Activated CD4-positive, alpha-beta T cell treated with anti-CD3 and anti-CD28 coated beads, Interleukin-2, amount 10 ng/mL, durations not matched to agents 24 days and 14 days (primary cell): ENCODE measurements around the gene IRAK1. TPM values are rescaled to one million over a fixed set of nuclear protein-coding genes. Genes with fewer than 3 reads are reported as not detected.

Experiments
- DNase-seq: peaks from one replicate; pipeline ENCODE4 v3.0.0; 2022
- H3K27ac Mint-ChIP-seq: one replicate; pipeline ENCODE4 v1.8.0; 2022; ENCODE audit warnings: mild to moderate bottlenecking, mixed read lengths
- H3K27me3 Mint-ChIP-seq: one replicate; pipeline ENCODE4 v1.8.0; 2022; ENCODE audit warnings: mixed read lengths
- H3K36me3 Mint-ChIP-seq: one replicate; pipeline ENCODE4 v1.8.0; 2022; ENCODE audit warnings: low read depth, mild to moderate bottlenecking, mixed read lengths
- H3K4me1 Mint-ChIP-seq: one replicate; pipeline ENCODE4 v1.8.0; 2021; ENCODE audit warnings: mixed read lengths
- H3K4me3 Mint-ChIP-seq: one replicate; pipeline ENCODE4 v1.8.0; 2022; ENCODE audit warnings: mild to moderate bottlenecking, moderate library complexity, mixed read lengths
- H3K9me3 Mint-ChIP-seq: one replicate; pipeline ENCODE4 v1.8.0; 2021; ENCODE audit warnings: mixed read lengths
- intact Hi-C: fragments of 100-400 bp; cut with micrococcal nuclease; formaldehyde crosslinking; loops from one replicate; pipeline ENCODE4 v1.15.1; 2023
- total RNA-seq: library from RNA; stranded (reverse); gene quantifications from 2 replicates; pipeline ENCODE4 v1.2.3, GENCODE V29; 2022

IRAK1 gene
- total RNA-seq, 1 donor from 2014 or later, result 192 TPM

DNA sequence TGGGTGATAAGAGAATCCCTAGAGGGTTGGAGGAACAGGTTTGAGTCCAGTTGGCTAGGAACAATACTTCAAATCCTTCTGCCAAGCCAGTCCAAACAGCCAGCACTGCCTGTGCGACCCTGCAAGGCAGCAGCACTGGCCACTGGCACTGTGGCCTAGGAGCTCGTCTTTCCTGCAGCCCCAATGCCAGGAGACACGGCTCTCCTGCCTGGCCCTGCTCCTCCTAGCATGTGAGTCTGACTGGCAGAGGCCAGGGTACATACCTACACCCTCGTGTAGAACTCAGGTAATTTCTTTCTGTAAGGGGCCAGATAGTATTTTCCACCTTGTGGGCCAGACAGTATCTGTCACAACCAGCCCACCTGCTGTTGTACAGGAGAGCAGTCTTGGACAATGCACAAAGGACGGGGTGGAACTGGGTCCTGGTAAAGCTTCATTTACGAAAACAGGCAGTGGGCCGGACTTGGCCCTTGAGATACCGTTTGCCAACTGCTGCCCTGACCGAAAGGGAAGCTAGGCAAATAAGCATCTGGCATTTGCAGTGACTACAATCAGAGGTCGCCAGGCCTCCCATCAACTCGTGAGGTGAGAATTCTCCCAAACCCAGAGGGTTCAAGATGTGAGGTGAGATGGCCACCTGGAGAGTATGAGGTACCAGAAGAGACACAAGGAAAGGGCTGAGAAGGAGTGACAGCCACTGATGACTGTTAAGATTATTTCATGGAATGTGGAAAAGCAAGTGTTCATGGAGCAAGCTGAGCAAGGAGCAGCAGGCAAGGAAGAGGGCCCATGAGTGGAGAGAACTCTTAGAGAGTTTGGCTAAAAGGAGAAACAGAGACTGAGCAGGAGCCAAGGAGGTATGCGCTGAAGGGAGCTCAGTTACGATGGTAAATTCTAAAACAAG is 29.8 kb upstream of the IRAK1 start:
- Mint-ChIP-seq H3K27me3 (no peaks in the 10 kb centered on the region), H3K27ac (peak overlapping the region; percentile 73), H3K9me3 (no peaks in the 10 kb centered on the region), H3K4me3 (no peak overlapping the region), H3K36me3 (peaks cover 31% of the 10 kb centered on the region), H3K4me1 (peaks cover 16% of the 10 kb centered on the region)
- intact Hi-C loops, result loop anchor here (5.0 kb wide), 1 partner anchor 37 kb away; no protein-coding TSS in a partner anchor
- no peak for DNase-seq

DNA sequence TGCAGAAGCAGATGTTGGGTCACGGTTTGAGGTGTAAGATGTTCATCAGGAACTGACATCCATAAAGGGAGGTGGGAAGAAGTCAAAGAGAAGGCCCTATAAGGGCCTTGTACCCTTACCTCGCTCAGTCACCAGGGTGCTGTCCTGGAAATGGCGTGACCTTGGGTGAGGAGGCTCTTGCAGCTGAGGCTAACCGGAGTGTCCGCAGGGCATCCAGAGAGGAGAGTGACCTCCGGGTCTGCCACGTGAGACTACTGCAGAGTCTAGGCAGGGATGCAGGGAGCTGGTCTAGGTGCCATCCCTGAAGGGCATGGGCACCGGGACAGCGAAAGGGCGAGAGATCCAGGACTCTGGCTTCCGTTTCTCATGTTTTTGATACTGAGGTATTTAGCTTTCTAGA is 28.7 kb upstream of the IRAK1 start:
- Mint-ChIP-seq H3K4me1 (peaks cover 17% of the 10 kb centered on the region), H3K27ac (no peak overlapping the region), H3K27me3 (no peaks in the 10 kb centered on the region), H3K9me3 (no peaks in the 10 kb centered on the region), H3K4me3 (no peak overlapping the region), H3K36me3 (peaks cover 33% of the 10 kb centered on the region)
- intact Hi-C loops, result no loop called here
- DNase-seq, result no peak

DNA sequence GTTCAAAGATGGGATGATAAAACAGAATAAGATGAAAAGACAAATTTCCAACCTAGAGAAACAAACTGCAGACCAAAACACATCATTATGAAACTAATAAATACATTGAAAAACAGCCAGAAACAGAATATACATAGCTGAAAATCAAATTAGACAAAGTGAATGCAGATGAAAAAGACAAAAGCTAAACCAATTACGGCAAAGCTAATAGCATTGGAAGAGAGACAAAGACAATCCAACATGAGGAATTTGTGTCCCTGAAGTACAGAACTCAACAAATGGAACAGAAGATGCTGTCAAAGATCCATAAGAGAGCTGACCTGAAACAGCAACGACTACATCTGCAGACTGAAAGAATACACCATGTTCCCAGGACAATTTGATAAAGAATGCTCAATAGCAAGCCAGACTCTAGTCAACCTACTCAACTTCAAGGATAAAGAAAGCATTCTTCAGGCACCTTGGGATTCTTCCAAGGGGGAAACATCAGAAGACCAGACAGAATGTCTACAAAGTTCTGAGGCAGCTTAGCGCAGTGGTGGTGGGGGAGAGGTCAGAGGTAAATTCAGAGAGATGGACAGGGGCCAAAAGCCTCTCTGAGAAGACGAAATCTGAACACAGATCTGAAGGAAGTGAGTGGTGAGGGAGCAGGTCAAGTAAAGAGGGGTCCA is 27.4 kb upstream of the IRAK1 start:
- intact Hi-C loops, result no loop called here
- Mint-ChIP-seq H3K4me1 (peaks cover 16% of the 10 kb centered on the region), H3K27ac (peak overlapping the region; percentile 54), H3K27me3 (no peaks in the 10 kb centered on the region), H3K9me3 (no peaks in the 10 kb centered on the region), H3K4me3 (no peak overlapping the region), H3K36me3 (peaks cover 35% of the 10 kb centered on the region)
- DNase-seq, result no peak

DNA sequence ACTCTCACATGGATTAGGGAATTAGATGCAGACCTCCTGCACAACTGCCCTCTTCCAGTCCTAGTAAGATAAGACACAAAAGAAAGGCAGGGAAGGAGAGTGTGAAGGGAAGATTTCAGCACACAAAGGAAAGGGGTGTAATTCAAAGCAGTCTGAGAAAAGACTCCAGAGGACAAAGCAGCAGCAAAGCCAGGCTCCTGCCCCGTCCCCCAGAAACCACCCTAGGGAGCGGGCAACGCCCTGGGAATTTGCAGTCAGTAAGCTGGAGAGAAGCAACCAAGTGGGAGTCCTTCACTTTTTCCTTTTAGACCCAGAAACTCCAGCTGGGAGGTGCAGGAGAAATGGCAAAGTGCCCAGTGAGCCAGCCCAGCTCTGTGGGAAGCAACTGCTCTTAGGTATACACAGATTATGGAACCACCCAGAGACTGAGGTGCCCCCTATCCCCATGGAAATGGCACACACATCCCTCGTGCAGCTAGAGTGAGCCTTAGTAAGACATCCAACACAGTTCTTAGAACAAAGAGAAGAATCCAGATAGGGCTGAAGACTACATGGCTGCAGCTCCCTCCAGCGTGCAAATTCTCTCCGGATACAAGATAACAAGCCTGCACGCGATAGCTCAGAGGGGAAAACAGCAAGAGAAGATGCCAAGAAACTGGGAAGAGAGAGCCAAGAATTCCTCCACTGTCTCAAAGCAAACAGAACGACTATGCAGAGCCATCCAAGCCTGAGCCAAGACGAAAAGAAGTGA is 26.5 kb upstream of the IRAK1 start:
- H3K27ac Mint-ChIP-seq, result peak overlapping the region; percentile 45
- H3K9me3 Mint-ChIP-seq, result no peaks in the 10 kb centered on the region
- intact Hi-C loops, result no loop called here

DNA sequence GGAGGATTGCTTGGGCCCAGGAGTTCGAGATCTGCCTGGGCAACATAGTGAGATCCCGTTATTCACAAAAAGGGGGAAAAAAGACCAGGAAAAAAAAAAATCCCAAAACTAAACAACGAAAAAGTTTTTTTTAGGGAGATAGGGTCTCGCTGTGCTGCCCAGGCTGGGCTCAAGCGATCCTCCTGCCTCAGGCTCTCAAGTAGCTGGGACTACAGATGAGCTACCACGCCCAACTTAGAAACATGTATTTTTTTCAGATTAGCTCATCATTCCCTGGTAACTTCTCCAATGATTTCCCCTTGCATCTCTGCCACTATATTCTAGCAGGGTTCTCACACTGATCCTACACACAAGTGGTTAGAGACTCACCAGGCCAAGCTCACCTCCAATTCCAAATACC is 24.4 kb upstream of the IRAK1 start:
- Mint-ChIP-seq H3K27me3 (no peaks in the 10 kb centered on the region), H3K9me3 (no peaks in the 10 kb centered on the region), H3K36me3 (peaks cover 20% of the 10 kb centered on the region), H3K4me1 (peaks cover 13% of the 10 kb centered on the region), H3K4me3 (no peak overlapping the region), H3K27ac (no peak overlapping the region)
- intact Hi-C loops, result no loop called here
- DNase-seq, result no peak

More for the DNA sequence above, 26.5 kb upstream of the IRAK1 start:
- no peaks in the 10 kb centered on the region for H3K27me3 Mint-ChIP-seq
- peaks cover 34% of the 10 kb centered on the region for H3K36me3 Mint-ChIP-seq
- H3K4me1 Mint-ChIP-seq, result peaks cover 12% of the 10 kb centered on the region
- H3K4me3 Mint-ChIP-seq, result no peak overlapping the region
- DNase-seq, result no peak

DNA sequence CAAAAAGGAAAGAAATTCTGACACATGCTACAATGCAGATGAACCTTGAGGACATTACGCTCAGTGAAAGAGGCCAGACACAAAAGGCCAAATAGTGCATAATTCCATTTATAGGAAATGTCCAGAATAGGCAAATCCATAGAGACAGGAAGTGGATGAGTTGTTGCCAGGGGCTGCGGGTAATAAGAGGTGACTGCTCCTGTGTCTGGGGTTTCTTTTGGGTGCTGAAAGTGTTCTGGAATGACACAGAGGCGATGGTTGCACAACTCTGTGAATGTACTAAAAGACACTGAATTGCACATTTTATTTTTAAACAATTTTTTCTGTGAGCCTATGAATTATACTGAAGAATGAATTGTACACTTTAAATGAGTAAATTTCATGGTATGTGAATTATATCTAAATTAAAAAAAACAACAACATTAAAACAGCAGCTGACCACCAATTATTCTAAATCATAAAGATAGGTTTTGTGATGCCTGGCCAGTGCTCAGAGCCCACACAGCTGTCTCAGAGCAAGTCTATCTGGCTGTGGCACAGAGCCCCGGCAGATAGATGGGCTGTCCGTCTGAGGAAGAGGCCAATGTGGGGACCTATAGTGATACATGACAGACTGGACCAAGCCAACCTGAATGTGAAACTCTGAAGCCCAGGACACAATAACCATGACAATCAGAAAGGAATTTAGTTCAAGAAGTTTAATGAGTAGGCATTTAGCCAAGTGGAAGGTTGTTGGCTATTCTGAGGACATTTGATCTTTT is 23.5 kb upstream of the IRAK1 start:
- DNase-seq, result no peak
- Mint-ChIP-seq H3K36me3 (peaks cover 20% of the 10 kb centered on the region), H3K27ac (no peak overlapping the region), H3K27me3 (no peaks in the 10 kb centered on the region), H3K9me3 (no peaks in the 10 kb centered on the region), H3K4me3 (no peak overlapping the region), H3K4me1 (peaks cover 13% of the 10 kb centered on the region)
- intact Hi-C loops, result no loop called here

DNA sequence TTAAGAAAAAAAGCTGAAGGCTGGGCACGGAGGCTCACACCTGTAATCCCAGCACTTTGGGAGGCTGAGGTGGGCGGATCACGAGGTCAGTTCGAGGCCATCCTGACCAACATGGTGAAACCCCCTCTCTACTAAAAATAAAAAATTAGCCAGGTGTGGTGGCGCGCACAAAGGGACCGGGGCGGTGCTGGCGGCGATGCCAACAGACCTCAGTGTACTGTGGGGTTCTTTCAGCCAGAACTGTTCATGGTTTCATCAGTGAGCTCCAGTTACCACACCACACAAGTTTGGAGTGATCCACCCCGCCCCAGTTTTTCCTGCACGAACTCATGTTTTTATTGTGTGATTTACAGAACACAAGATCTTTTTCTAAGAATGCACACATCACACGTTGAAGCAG is 21.2 kb upstream of the IRAK1 start:
- Mint-ChIP-seq H3K4me3 (no peak overlapping the region), H3K27ac (peak overlapping the region; percentile 64), H3K36me3 (peaks cover 12% of the 10 kb centered on the region), H3K27me3 (no peaks in the 10 kb centered on the region), H3K4me1 (peaks cover 21% of the 10 kb centered on the region), H3K9me3 (no peaks in the 10 kb centered on the region)
- intact Hi-C loops, result loop anchor here (2.0 kb wide), 1 partner anchor 20 kb away; no protein-coding TSS in a partner anchor
- no peak for DNase-seq

DNA sequence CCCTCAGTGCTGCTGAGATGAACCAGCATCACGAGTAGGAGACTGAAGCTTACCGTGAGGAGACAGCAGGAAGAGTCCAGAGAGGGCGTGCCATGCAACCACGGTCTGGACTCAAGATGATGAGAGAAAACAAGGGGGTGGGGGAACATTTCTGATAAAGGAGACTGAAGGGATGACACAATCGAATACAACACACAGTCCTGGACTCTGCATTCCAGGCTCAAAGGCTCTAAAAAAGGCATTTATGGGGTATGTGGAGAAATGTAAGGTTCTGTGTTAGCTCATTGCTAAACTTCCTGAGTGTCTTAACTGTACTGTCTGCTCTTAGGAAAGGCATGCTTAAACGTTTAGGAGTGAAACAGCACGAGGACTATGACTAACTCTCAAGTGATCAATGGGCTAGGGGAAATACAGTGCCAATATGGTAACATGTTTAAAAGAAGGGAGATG is 20.6 kb upstream of the IRAK1 start:
- Mint-ChIP-seq H3K36me3 (peaks cover 12% of the 10 kb centered on the region), H3K27ac (peak overlapping the region; percentile 64), H3K9me3 (no peaks in the 10 kb centered on the region), H3K4me3 (no peak overlapping the region), H3K4me1 (peaks cover 21% of the 10 kb centered on the region), H3K27me3 (no peaks in the 10 kb centered on the region)
- intact Hi-C loops, result loop anchor here (2.0 kb wide), 1 partner anchor 20 kb away; no protein-coding TSS in a partner anchor
- DNase-seq, result no peak

DNA sequence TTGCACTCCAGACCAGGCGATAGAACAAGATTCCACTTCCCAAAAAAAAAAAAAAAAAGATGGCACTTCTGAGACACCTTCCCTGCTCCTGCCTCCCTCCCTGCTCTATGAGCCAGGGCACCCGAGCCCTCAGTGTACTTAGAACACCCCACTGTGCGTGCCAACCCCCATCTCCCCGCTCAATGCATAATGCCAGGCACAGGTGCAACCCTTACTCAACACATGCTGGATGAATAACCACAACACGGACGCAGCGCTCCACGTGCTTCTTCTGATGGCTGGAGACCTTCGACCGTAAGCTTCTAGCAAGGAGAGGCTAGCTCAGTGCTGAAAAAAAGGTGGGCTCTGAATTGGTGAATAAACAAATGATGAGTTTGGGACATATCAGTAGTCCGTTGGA is 19.9 kb upstream of the IRAK1 start:
- no peaks in the 10 kb centered on the region for H3K9me3 Mint-ChIP-seq
- H3K4me1 Mint-ChIP-seq, result peaks cover 21% of the 10 kb centered on the region
- no peak overlapping the region for H3K4me3 Mint-ChIP-seq
- H3K36me3 Mint-ChIP-seq, result peaks cover 13% of the 10 kb centered on the region
- intact Hi-C loops, result no loop called here
- H3K27me3 Mint-ChIP-seq, result no peaks in the 10 kb centered on the region
- peak overlapping the region; percentile 64 for H3K27ac Mint-ChIP-seq
- no peak for DNase-seq

DNA sequence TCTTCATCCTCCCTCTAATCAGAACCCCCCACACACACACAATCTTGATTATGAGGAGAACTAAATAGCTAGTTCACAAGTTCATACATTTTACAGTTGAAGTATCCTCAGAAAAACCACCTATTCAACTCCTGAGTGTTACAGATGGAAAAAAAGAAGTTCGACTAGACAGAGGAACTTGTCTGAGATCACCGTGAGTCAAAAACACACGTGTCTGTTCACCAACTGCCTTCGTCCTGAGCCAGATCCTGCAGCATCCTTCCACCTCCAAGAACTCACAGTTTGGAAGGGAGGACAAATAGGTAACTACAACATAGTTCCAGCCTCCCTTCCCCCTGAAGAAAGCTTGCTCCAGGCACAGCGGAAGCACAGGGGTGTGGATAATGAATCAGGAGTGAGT is 19.0 kb upstream of the IRAK1 start:
- H3K36me3 Mint-ChIP-seq, result peaks cover 13% of the 10 kb centered on the region
- H3K4me3 Mint-ChIP-seq, result no peak overlapping the region
- DNase-seq, result no peak
- H3K9me3 Mint-ChIP-seq, result no peaks in the 10 kb centered on the region
- H3K27ac Mint-ChIP-seq, result no peak overlapping the region
- H3K4me1 Mint-ChIP-seq, result peaks cover 20% of the 10 kb centered on the region
- no peaks in the 10 kb centered on the region for H3K27me3 Mint-ChIP-seq
- intact Hi-C loops, result no loop called here

DNA sequence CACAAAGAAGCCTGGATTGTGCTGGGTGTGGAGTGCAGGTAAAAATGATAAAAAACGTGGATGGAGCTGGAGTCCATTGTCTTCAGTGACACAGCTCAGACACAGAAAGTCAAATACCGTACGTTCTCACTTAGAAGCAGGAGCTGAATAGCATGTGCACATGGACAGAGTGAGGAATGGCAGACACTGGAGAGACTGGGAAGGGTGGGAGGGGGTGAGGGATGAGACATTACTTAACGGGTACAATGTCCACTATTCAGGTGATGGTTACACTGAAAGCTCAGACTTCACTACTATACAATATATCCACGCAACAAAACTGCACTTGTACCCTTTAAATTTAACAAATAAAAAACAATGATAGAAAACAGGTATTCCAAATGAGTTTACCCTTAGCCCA is 18.1 kb upstream of the IRAK1 start:
- intact Hi-C loops, result no loop called here
- no peaks in the 10 kb centered on the region for H3K9me3 Mint-ChIP-seq

DNA sequence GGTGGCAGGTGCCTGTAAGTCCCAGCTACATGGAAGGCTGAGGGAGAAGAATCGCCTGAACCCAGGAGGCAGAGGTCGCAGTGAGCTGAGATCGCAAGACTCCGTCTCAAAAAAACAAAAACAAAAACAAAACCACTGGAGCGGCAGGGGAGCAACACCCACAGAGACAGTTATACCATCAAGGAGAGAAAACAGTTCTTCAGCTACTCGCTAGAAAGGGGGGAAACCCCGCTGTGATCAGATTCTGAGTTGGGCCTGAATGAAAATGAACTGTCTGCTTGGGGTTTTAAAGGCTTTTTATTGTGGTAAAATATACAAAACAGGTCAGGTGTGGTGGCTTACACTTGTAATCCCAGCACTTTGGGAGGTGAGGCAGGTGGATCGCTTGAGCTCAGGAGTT is 16.8 kb upstream of the IRAK1 start:
- DNase-seq, result peak; percentile 66
- intact Hi-C loops, result no loop called here
- Mint-ChIP-seq H3K4me3 (no peak overlapping the region), H3K27me3 (no peaks in the 10 kb centered on the region), H3K9me3 (no peaks in the 10 kb centered on the region), H3K27ac (peak overlapping the region; percentile 80), H3K4me1 (peaks cover 20% of the 10 kb centered on the region), H3K36me3 (peaks cover 16% of the 10 kb centered on the region)

More for the DNA sequence above, 18.1 kb upstream of the IRAK1 start:
- DNase-seq, result no peak
- Mint-ChIP-seq H3K4me3 (no peak overlapping the region), H3K4me1 (peaks cover 20% of the 10 kb centered on the region), H3K36me3 (peaks cover 15% of the 10 kb centered on the region), H3K27me3 (no peaks in the 10 kb centered on the region), H3K27ac (no peak overlapping the region)

DNA sequence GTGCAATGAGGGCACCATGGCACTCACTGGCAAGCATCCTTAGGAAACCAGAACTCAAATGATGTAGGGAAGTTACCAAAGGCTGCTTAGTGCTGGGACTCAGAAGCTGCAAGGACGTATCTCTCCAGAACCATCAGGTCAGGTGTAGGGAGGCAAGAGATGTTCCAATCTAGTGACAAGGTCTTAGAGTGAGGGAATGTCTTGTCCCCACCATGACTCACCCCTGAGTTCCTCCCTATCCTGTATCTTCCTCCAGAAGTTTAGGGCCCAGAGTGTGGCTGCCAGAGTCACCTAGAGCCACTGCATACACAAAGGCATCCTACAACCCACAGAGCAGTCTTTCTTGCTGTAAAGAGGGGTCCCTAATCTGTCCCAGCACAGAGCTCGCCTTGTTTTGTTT is 14.1 kb upstream of the IRAK1 start:
- Mint-ChIP-seq H3K36me3 (peaks cover 23% of the 10 kb centered on the region), H3K9me3 (no peaks in the 10 kb centered on the region), H3K4me1 (peaks cover 8% of the 10 kb centered on the region), H3K27me3 (no peaks in the 10 kb centered on the region), H3K27ac (peak overlapping the region; percentile 13), H3K4me3 (no peak overlapping the region)
- no peak for DNase-seq
- intact Hi-C loops, result no loop called here
